Thoracic aorta (tissue), 2 donors: ENCODE data around the gene DISP3. TPM values are rescaled to one million over a fixed set of nuclear protein-coding genes. Genes with fewer than 3 reads are reported as not detected.

Experiments used
- ATAC-seq: fragments of 150-250 bp; one replicate; pipeline ENCODE4 v1.8.0; 2017; ENCODE audit warnings: low read depth; ENCODE audit not compliant: insufficient number of reproducible peaks, low FRiP score
- DNase-seq: peaks from one replicate; pipeline ENCODE4 v3.0.0-alpha.2; 2020; ENCODE audit warnings: low spot score
- H3K27ac ChIP-seq, 2 donors: fragments of 200-600 bp; sonication (generic); 1 replicate in 1 of 2; 2 replicates in 1 of 2; pipeline ENCODE4 v1.5.1; 2016; ENCODE audit warnings: mild to moderate bottlenecking in 2 of 2, moderate library complexity in 2 of 2
- H3K27me3 ChIP-seq: fragments of 200-600 bp; sonication (generic); replicated peaks from 2 replicates; pipeline ENCODE4 v1.6.0; 2016; ENCODE audit warnings: mild to moderate bottlenecking; ENCODE audit not compliant: insufficient read depth
- H3K36me3 ChIP-seq: fragments of 200-600 bp; sonication (generic); one replicate; pipeline ENCODE4 v1.5.1; 2016
- H3K4me1 ChIP-seq, 2 donors: fragments of 200-600 bp; sonication (generic); 1 replicate in 1 of 2; 2 replicates in 1 of 2; pipeline versions ENCODE4 v1.5.1 to v1.6.0; 2016; ENCODE audit warnings: low read depth in 2 of 2, mild to moderate bottlenecking in 1 of 2; ENCODE audit not compliant: control insufficient read depth in 1 of 2
- H3K4me3 ChIP-seq: fragments of 200-600 bp; sonication (generic); 2 replicates; pipeline ENCODE4 v1.5.1; 2016; ENCODE audit warnings: mild to moderate bottlenecking
- H3K9me3 ChIP-seq: fragments of 200-600 bp; sonication (generic); 2 replicates; pipeline ENCODE4 v1.5.1; 2016
- total RNA-seq, 2 donors: library from RNA; depleted of rRNA; stranded (reverse); fragments of >200 nt; gene quantifications; one replicate each; pipeline versions ENCODE4 v1.1.0 to v1.2.3, GENCODE V29; 2016
- TF ChIP-seq, protein P1 (sequence below): fragments of 200-600 bp; sonication (generic); IDR thresholded peaks from one replicate; pipeline ENCODE4 v1.5.1; 2019; ENCODE audit warnings: antibody characterized with exemption

Gene DISP3
- total RNA-seq, 2 donors from 2014 or later, result not detected

- TF ChIP-seq, protein P1, sequence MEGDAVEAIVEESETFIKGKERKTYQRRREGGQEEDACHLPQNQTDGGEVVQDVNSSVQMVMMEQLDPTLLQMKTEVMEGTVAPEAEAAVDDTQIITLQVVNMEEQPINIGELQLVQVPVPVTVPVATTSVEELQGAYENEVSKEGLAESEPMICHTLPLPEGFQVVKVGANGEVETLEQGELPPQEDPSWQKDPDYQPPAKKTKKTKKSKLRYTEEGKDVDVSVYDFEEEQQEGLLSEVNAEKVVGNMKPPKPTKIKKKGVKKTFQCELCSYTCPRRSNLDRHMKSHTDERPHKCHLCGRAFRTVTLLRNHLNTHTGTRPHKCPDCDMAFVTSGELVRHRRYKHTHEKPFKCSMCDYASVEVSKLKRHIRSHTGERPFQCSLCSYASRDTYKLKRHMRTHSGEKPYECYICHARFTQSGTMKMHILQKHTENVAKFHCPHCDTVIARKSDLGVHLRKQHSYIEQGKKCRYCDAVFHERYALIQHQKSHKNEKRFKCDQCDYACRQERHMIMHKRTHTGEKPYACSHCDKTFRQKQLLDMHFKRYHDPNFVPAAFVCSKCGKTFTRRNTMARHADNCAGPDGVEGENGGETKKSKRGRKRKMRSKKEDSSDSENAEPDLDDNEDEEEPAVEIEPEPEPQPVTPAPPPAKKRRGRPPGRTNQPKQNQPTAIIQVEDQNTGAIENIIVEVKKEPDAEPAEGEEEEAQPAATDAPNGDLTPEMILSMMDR, result no peak
- DNase-seq (no peak), ATAC-seq (no peak)
- no peaks in the 10 kb centered on the region for H3K27me3 ChIP-seq
- H3K4me1 ChIP-seq, result no peaks in the 10 kb centered on the region
- no peaks in the 10 kb centered on the region for H3K9me3 ChIP-seq
- no peak overlapping the region for H3K4me3 ChIP-seq
- H3K27ac ChIP-seq, result no peak overlapping the region
- H3K36me3 ChIP-seq, result no peaks in the 10 kb centered on the region
Observed at GRCh38 chr1:11541956-11542355, 63.0 kb downstream of the DISP3 start.

DNA sequence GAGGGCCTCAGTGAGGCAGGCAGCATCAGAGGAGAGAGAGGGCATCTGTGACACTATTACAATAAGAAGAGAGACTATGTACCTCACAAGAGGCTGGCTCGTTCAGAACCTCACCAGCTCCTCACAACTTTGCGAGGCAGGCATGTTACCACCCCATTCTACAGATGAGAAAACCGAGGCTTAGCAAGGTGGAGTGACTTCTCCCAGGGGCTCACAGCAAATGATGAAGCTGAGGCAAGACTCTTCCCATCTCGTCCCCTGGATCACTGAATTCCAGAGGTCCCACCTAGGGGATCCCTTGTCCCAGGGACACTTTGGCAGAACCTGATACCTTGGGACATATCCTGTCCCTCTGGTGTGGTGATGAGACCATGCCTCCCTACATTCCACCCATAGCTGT, 64.4 kb downstream of the DISP3 start:
- TF ChIP-seq, protein P1, result no peak
- Histone ChIP-seq H3K27ac (no peak overlapping the region), H3K36me3 (no peaks in the 10 kb centered on the region), H3K4me3 (no peak overlapping the region), H3K4me1 (no peaks in the 10 kb centered on the region), H3K27me3 (no peaks in the 10 kb centered on the region), H3K9me3 (no peaks in the 10 kb centered on the region)
- ATAC-seq (no peak), DNase-seq (no peak)

DNA sequence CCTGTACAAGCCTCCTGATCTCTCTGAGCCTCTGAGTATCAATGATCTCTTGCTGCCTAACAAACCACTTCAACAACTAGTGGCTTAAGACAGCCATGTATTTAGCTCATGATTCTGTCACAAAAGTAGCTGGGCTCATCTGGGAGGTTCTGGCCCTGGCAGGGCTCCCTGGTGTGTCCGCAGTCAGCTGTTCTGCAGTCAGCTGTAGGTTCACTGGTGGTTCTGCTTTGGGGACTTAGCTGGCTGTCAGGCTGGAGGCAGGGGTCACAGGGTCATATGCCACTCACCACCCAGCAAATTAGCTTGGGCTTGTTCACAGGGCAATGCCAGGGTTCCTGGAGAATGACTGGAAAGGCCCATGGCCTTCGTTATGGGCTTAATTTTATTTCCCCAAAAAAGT, 64.8 kb downstream of the DISP3 start:
- H3K4me3 ChIP-seq, result no peak overlapping the region
- H3K36me3 ChIP-seq, result no peaks in the 10 kb centered on the region
- H3K4me1 ChIP-seq, result no peaks in the 10 kb centered on the region
- no peak overlapping the region for H3K27ac ChIP-seq
- ATAC-seq, result no peak
- no peaks in the 10 kb centered on the region for H3K27me3 ChIP-seq
- TF ChIP-seq, protein P1, result no peak
- no peak for DNase-seq
- no peaks in the 10 kb centered on the region for H3K9me3 ChIP-seq

- no peaks in the 10 kb centered on the region for H3K4me1 ChIP-seq
- ATAC-seq, result no peak
- TF ChIP-seq, protein P1, result no peak
Observed at GRCh38 chr1:11546456-11546855, 67.5 kb downstream of the DISP3 start.

DNA sequence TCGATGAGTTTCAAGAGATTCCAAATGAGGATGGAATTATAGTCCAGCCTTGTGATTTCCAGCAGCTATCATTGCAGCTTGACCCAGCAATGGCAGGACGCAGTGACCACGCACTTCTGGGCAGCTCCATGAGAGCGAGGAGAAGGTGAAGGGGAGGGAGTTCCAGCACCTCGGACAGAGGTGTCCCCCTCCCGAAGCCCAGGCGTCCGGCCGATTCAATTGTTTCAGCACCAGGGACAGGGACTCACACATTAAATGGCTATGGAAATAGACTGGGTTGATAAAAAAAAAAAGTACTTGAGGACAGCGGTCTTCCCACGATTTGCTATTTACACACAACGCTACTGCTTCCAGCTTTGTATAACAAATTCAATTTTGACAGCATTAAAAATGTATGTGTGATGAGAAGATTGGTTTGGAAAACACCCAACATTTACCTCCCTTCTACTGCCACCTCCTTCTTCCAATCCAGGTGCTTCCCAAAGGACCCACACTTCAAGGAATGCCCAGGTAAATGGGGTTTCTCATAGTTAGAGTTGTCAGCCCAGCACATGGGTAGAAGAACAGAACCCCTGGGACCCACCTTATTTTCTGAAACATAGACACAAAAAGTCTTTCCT, 71.8 kb downstream of the DISP3 start:
- Histone ChIP-seq H3K36me3 (no peaks in the 10 kb centered on the region), H3K27me3 (no peaks in the 10 kb centered on the region), H3K27ac (no peak overlapping the region), H3K4me3 (no peak overlapping the region), H3K9me3 (no peaks in the 10 kb centered on the region), H3K4me1 (no peaks in the 10 kb centered on the region)
- TF ChIP-seq, protein P1, result no peak
- DNase-seq (no peak), ATAC-seq (no peak)

More at GRCh38 chr1:11546456-11546855, 67.5 kb downstream of the DISP3 start:
- Histone ChIP-seq H3K4me3 (no peak overlapping the region), H3K9me3 (no peaks in the 10 kb centered on the region), H3K27me3 (no peaks in the 10 kb centered on the region), H3K36me3 (no peaks in the 10 kb centered on the region), H3K27ac (no peak overlapping the region)
- DNase-seq, result no peak
